GM23338 (cell line): ENCODE measurements around the gene SHOX. TPM values are rescaled to one million over a fixed set of nuclear protein-coding genes. Genes with fewer than 3 reads are reported as not detected.
"Not testable (repeated sequence)": the region's sequence is repeated elsewhere in the genome, so short reads cannot be mapped to it uniquely, and the experiment has no call there.

ENCODE experiments used
- ATAC-seq: fragments of 200-7000 bp; cut with Tn5 transposase; 3 replicates; pipeline ENCODE4 v1.9.1; 2020
- DNase-seq: peaks from one replicate; pipeline ENCODE4 v3.0.0-alpha.2; 2015; ENCODE audit warnings: low spot score
- H2AFZ ChIP-seq: fragments of 200-600 bp; sonication (generic); 2 replicates; pipeline ENCODE4 v1.8.0; 2016; ENCODE audit warnings: antibody characterized with exemption, mild to moderate bottlenecking, moderate library complexity
- H3F3A ChIP-seq: fragments of 200-600 bp; sonication (generic); replicated peaks from 2 replicates; pipeline ENCODE4 v1.8.0; 2017; ENCODE audit warnings: antibody characterized with exemption, mixed run types, low read depth
- H3K27ac ChIP-seq: fragments of 200-600 bp; sonication (generic); 2 replicates; pipeline ENCODE4 v1.6.1; 2016; ENCODE audit warnings: low read depth
- H3K27me3 ChIP-seq: fragments of 200-600 bp; sonication (generic); 2 replicates; pipeline ENCODE4 v1.8.0; 2016; ENCODE audit warnings: mild to moderate bottlenecking, mixed run types, moderate library complexity; ENCODE audit not compliant: insufficient read depth
- H3K36me3 ChIP-seq: fragments of 200-600 bp; sonication (generic); 2 replicates; pipeline ENCODE4 v1.8.0; 2016; ENCODE audit warnings: mild to moderate bottlenecking; ENCODE audit not compliant: insufficient read depth
- H3K4me1 ChIP-seq: fragments of 200-600 bp; sonication (generic); 2 replicates; pipeline ENCODE4 v1.8.0; 2016; ENCODE audit warnings: mild to moderate bottlenecking, moderate library complexity; ENCODE audit not compliant: insufficient read depth
- H3K4me2 ChIP-seq: fragments of 200-600 bp; sonication (generic); 2 replicates; pipeline ENCODE4 v1.7.1; 2017; ENCODE audit warnings: mixed run types
- H3K4me3 ChIP-seq: fragments of 200-600 bp; sonication (generic); 2 replicates; pipeline ENCODE4 v1.6.1; 2016; ENCODE audit warnings: mixed run types
- H3K79me2 ChIP-seq: fragments of 200-600 bp; sonication (generic); replicated peaks from 2 replicates; pipeline ENCODE4 v1.8.0; 2017; ENCODE audit warnings: mild to moderate bottlenecking; ENCODE audit not compliant: insufficient read depth
- H3K9me2 ChIP-seq: fragments of 200-600 bp; sonication (generic); 2 replicates; pipeline ENCODE4 v1.8.0; 2017; ENCODE audit not compliant: insufficient read depth
- H4K20me1 ChIP-seq: fragments of 200-600 bp; sonication (generic); replicated peaks from 2 replicates; pipeline ENCODE4 v1.8.0; 2017; ENCODE audit warnings: mild to moderate bottlenecking; ENCODE audit not compliant: insufficient read depth
- H3K27ac Mint-ChIP-seq: 2 replicates; pipeline ENCODE4 v1.8.0; 2020; ENCODE audit warnings: inconsistent platforms, mild to moderate bottlenecking, moderate library complexity, mixed read lengths
- H3K27me3 Mint-ChIP-seq: 3 replicates; pipeline ENCODE4 v1.8.0; 2022; ENCODE audit warnings: low read depth, mild to moderate bottlenecking, moderate library complexity, mixed read lengths, inconsistent platforms; ENCODE audit not compliant: insufficient read depth, poor library complexity
- H3K36me3 Mint-ChIP-seq: 3 replicates; pipeline ENCODE4 v1.8.0; 2021; ENCODE audit warnings: low read depth, mild to moderate bottlenecking, inconsistent platforms, moderate library complexity, mixed read lengths
- H3K4me1 Mint-ChIP-seq: 3 replicates; pipeline ENCODE4 v1.8.0; 2020; ENCODE audit warnings: mild to moderate bottlenecking, inconsistent platforms, mixed read lengths
- H3K4me3 Mint-ChIP-seq: 3 replicates; pipeline ENCODE4 v1.8.0; 2021; ENCODE audit warnings: moderate library complexity, mild to moderate bottlenecking, inconsistent platforms, mixed read lengths
- H3K9me3 Mint-ChIP-seq: 3 replicates; pipeline ENCODE4 v1.8.0; 2020; ENCODE audit warnings: moderate library complexity, mild to moderate bottlenecking, inconsistent platforms, mixed read lengths
- EZH2 ChIP-seq: fragments of 200-600 bp; sonication (generic); IDR thresholded peaks from one replicate; pipeline ENCODE4 v1.8.0; 2017; ENCODE audit warnings: antibody characterized with exemption, mild to moderate bottlenecking, low read depth; ENCODE audit not compliant: unreplicated experiment
- JUNB ChIP-seq: IDR thresholded peaks from one replicate; pipeline ENCODE4 v1.6.1; 2016; ENCODE audit warnings: antibody characterized with exemption; ENCODE audit not compliant: unreplicated experiment
- polyA plus RNA-seq: library from polyadenylated mRNA; unstranded; fragments of >200 nt; fragmentation: Nextera tagmentation; extraction: Ambion mirVana; gene quantifications from 2 replicates; pipeline ENCODE4 v1.2.1, GENCODE V29; 2016
- total RNA-seq: library from RNA; depleted of rRNA; stranded (reverse); fragments of >200 nt; shearing (Covaris generic); gene quantifications from 2 replicates; pipeline ENCODE4 v1.2.3, GENCODE V29; 2014
- TF ChIP-seq, protein P1 (sequence below): IDR thresholded peaks from one replicate; pipeline ENCODE4 v1.6.1; 2018; ENCODE audit warnings: antibody characterized with exemption; ENCODE audit not compliant: unreplicated experiment

The SHOX gene
- total and polyA plus RNA-seq, 2 experiments from 2014 or later = not detected

DNA sequence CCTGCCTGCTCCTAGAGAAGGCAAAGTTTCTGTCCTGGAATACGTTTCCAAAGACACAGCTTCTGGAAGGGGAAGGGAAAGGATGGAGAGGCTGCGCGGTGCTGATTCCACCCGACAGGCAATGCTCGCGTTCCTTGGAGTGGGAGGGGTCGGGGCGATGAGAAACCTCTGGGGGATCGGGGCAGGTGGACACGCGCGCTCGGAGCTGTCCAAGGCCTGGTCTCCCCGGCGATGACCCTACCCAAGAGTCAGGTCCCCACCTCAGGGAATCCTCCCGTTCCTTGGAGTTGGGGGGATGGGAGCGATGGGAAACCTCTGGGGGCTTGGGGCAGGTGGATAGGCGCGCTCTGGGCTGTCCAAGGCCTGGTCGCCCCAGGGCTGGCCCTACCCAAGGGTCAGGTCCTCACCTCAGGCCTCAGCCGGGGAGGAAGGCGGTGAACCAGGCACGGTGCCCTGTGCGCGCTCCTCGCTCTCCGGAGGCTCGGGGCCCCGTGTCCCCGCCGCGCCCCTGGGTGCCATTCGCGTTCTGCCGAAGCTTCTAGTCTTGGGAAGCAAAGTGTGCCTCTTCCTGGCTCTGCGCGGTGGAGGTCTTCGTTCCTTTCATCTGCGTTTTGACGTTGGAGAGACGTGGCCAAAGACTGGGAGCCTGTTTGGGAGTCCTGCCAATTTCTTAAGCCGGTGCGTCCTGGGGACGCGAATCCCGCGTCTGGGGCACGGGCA is 10.6 kb upstream of the SHOX start:
- no peaks in the 10 kb centered on the region; the same call in 2 of the 3 replicates for H3K4me1 Mint-ChIP-seq
- peak overlapping the region; percentile 72 for H3K4me2 ChIP-seq
- H3K4me3 ChIP-seq = peak overlapping the region; percentile 49
- no peaks in the 10 kb centered on the region for H3K9me2 ChIP-seq
- H3K36me3 Mint-ChIP-seq = peaks cover 46% of the 10 kb centered on the region
- peaks cover 80% of the 10 kb centered on the region for H3K9me3 Mint-ChIP-seq
- DNase-seq = peak; percentile 37
- peaks cover 54% of the 10 kb centered on the region for H3K27me3 Mint-ChIP-seq
- TF ChIP-seq, protein P1, sequence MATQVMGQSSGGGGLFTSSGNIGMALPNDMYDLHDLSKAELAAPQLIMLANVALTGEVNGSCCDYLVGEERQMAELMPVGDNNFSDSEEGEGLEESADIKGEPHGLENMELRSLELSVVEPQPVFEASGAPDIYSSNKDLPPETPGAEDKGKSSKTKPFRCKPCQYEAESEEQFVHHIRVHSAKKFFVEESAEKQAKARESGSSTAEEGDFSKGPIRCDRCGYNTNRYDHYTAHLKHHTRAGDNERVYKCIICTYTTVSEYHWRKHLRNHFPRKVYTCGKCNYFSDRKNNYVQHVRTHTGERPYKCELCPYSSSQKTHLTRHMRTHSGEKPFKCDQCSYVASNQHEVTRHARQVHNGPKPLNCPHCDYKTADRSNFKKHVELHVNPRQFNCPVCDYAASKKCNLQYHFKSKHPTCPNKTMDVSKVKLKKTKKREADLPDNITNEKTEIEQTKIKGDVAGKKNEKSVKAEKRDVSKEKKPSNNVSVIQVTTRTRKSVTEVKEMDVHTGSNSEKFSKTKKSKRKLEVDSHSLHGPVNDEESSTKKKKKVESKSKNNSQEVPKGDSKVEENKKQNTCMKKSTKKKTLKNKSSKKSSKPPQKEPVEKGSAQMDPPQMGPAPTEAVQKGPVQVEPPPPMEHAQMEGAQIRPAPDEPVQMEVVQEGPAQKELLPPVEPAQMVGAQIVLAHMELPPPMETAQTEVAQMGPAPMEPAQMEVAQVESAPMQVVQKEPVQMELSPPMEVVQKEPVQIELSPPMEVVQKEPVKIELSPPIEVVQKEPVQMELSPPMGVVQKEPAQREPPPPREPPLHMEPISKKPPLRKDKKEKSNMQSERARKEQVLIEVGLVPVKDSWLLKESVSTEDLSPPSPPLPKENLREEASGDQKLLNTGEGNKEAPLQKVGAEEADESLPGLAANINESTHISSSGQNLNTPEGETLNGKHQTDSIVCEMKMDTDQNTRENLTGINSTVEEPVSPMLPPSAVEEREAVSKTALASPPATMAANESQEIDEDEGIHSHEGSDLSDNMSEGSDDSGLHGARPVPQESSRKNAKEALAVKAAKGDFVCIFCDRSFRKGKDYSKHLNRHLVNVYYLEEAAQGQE = no peak
- TF ChIP-seq EZH2 = peak; percentile 98
- peaks cover 87% of the 10 kb centered on the region for H3K27me3 ChIP-seq
- H3K79me2 ChIP-seq = no peaks in the 10 kb centered on the region
- H2AFZ ChIP-seq = peak overlapping the region; percentile 52; the same call in 1 of the 2 replicates
- peaks cover 15% of the 10 kb centered on the region; the same call in 1 of the 2 replicates for H3K4me1 ChIP-seq
- H3K36me3 ChIP-seq = no peaks in the 10 kb centered on the region
- no peak overlapping the region for H3K27ac ChIP-seq
- ATAC-seq = peak; percentile 8; the same call in 2 of the 3 replicates
- peaks cover 8% of the 10 kb centered on the region; the same call in 1 of the 2 replicates for H4K20me1 ChIP-seq
- H3K4me3 Mint-ChIP-seq = no peak overlapping the region; the same call in 2 of the 3 replicates
- no peak overlapping the region for H3K27ac Mint-ChIP-seq
- H3F3A ChIP-seq = peaks cover 20% of the 10 kb centered on the region

DNA sequence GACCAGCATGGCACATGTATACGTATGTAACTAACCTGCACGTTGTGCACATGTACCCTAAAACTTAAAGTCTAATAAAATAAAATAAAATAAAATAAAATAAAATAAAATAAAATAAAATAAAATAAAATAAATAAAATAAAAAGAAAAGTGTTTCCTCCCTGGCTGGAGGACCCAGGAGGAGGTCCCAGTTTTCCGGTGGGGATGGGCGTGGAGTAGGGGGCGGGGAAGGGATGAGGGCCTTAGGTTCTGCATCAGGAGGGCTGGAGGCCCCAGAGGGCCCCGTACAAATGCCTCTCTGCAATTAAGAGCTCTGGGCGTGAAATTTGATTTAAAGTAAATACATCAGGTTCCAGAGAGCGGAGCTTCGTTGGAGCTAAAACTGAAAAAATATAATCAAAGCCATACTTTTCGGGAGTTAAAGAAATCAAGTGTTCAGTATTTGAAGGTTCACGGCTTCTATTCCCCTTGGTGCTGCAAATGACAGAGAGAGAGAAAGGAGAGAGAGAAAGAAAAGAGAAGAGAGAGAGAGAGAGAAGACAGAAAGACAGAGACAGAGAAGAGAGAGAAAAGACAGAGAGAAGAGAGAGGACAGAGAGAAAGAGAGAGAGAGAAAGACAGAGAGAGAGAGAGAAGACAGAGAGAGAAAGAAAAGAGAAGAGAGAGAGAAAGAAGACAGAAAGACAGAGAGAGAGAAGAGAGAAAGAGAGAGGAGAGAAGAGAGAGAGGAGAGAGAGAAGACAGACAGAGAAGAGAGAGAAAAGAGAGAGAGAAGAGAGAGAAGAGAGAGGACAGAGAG is 8.7 kb upstream of the SHOX start:
- no peak for DNase-seq
- peaks cover 28% of the 10 kb centered on the region for H3F3A ChIP-seq
- peaks cover 57% of the 10 kb centered on the region for H3K36me3 Mint-ChIP-seq

DNA sequence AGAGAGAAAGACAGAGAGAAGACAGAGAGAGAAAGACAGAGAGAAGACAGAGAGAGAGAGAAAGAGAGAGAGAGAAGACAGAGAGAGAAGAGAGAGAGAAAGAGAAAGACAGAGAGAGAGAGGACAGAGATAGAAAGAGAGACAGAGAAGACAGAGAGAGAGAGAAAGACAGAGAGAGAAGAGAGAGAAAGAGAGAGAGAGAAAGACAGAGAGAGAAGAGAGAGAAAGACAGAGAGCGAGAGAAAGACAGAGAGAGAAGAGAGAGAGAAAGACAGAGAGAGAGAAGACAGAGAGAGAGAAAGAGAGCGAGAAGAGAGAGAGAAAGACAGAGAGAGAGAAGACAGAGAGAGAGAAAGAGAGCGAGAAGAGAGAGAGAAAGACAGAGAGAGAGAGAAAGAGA is 7.8 kb upstream of the SHOX start:
- H3K4me3 Mint-ChIP-seq, H2AFZ ChIP-seq, H3K4me3 ChIP-seq, H3K79me2 ChIP-seq, ATAC-seq, H3K4me2 ChIP-seq, DNase-seq, H3K27ac Mint-ChIP-seq, H3K9me2 ChIP-seq, H3K27ac ChIP-seq, H3K36me3 ChIP-seq, H3K4me1 Mint-ChIP-seq: not testable (repeated sequence)
- peaks cover 98% of the 10 kb centered on the region for H3K27me3 ChIP-seq
- H3K4me1 ChIP-seq = peaks cover 21% of the 10 kb centered on the region; the same call in 1 of the 2 replicates
- Mint-ChIP-seq H3K27me3 (peaks cover 71% of the 10 kb centered on the region), H3K9me3 (peaks cover 79% of the 10 kb centered on the region), H3K36me3 (peaks cover 61% of the 10 kb centered on the region)
- H4K20me1 ChIP-seq = peaks cover 13% of the 10 kb centered on the region; the same call in 1 of the 2 replicates
- H3F3A ChIP-seq = peaks cover 34% of the 10 kb centered on the region

More for the DNA sequence above, 8.7 kb upstream of the SHOX start:
- Mint-ChIP-seq H3K4me3 (no peak overlapping the region), H3K9me3 (peaks cover 79% of the 10 kb centered on the region), H3K27ac (no peak overlapping the region), H3K4me1 (peaks cover 5% of the 10 kb centered on the region), H3K27me3 (peaks cover 68% of the 10 kb centered on the region)
- H3K9me2 ChIP-seq = no peaks in the 10 kb centered on the region
- H3K79me2 ChIP-seq = no peaks in the 10 kb centered on the region
- H4K20me1 ChIP-seq = peaks cover 8% of the 10 kb centered on the region; the same call in 1 of the 2 replicates
- H3K27me3 ChIP-seq = peaks cover 98% of the 10 kb centered on the region
- no peak for ATAC-seq
- peaks cover 15% of the 10 kb centered on the region; the same call in 1 of the 2 replicates for H3K4me1 ChIP-seq
- H3K36me3 ChIP-seq = no peaks in the 10 kb centered on the region
- H3K27ac ChIP-seq = no peak overlapping the region
- TF ChIP-seq JUNB (no peak), EZH2 (peak; percentile 97)
- H3K4me2 ChIP-seq = no peak overlapping the region
- H2AFZ ChIP-seq = no peak overlapping the region
- no peak overlapping the region for H3K4me3 ChIP-seq
